ENCODE data around the gene CXCL16. TPM values are rescaled to one million over a fixed set of nuclear protein-coding genes. Genes with fewer than 3 reads are reported as not detected.

The CXCL16 gene
- 1.5 and 2.2 TPM in 2 replicates for total RNA-seq

GRCh38 chr17:4739122-4740024 lies at the start of gene CXCL16, which contains the start of gene ZMYND15:
TSS of gene CXCL16 (minus strand) at chr17:4739928. CDS start at chr17:4739339, 589 bp downstream.
TSS of gene ZMYND15 (plus strand) at chr17:4739833. CDS start at chr17:4740549, 716 bp downstream.
- peak; percentile 55 for DNase-seq

GRCh38 chr17:4788807-4789700 lies 49.3 kb upstream of the CXCL16 start, which contains the start of gene GLTPD2:
TSS of gene GLTPD2 (plus strand) at chr17:4788964. CDS start at chr17:4789012, 48 bp downstream.
- DNase-seq: no peak

GRCh38 chr17:4788159-4788806 lies 48.6 kb upstream of the CXCL16 start:
- no peak for DNase-seq

GRCh38 chr17:4786516-4786915 lies 46.8 kb upstream of the CXCL16 start:
- no peak for DNase-seq

- peak; percentile 38 for DNase-seq
Observed at GRCh38 chr17:4786106-4786511, 46.4 kb upstream of the CXCL16 start, which contains the start of gene VMO1. TSS of gene VMO1 (minus strand) at chr17:4786364. CDS start at chr17:4786352, 12 bp downstream.

GRCh38 chr17:4785311-4786105 lies 45.8 kb upstream of the CXCL16 start:
- DNase-seq: peak; percentile 25

- peak; percentile 27 for DNase-seq
Observed at GRCh38 chr17:4782652-4783051, 42.9 kb upstream of the CXCL16 start.

GRCh38 chr17:4780325-4780955 lies 40.7 kb upstream of the CXCL16 start:
- no peak for DNase-seq

GRCh38 chr17:4777969-4778760 lies 38.4 kb upstream of the CXCL16 start:
- no peak for DNase-seq

- DNase-seq: no peak
Observed at GRCh38 chr17:4772235-4772613, 32.5 kb upstream of the CXCL16 start.

- no peak for DNase-seq
Observed at GRCh38 chr17:4771519-4772234, 31.9 kb upstream of the CXCL16 start, which contains the start of gene TM4SF5. TSS of gene TM4SF5 (plus strand) at chr17:4771886. CDS start at chr17:4771923, 37 bp downstream.

- no peak for DNase-seq
Observed at GRCh38 chr17:4769628-4770027, 29.9 kb upstream of the CXCL16 start.

GRCh38 chr17:4768298-4768697 lies 28.6 kb upstream of the CXCL16 start:
- no peak for DNase-seq

- DNase-seq: no peak
Observed at GRCh38 chr17:4766723-4767122, 27.0 kb upstream of the CXCL16 start.

GRCh38 chr17:4766201-4766600 lies 26.5 kb upstream of the CXCL16 start:
- no peak for DNase-seq

GRCh38 chr17:4764595-4764994 lies 24.9 kb upstream of the CXCL16 start:
- DNase-seq: no peak

GRCh38 chr17:4759776-4760236 lies 20.1 kb upstream of the CXCL16 start:
- DNase-seq: no peak

GRCh38 chr17:4753392-4753791 lies 13.7 kb upstream of the CXCL16 start:
- no peak for DNase-seq

- peak; percentile 50 for DNase-seq
Observed at GRCh38 chr17:4751932-4752331, 12.2 kb upstream of the CXCL16 start.

Data from dermis blood vessel endothelial cell (primary cell).